Activated CD4-positive, CD25-positive, alpha-beta regulatory T cell treated with anti-CD3 and anti-CD28 coated beads, Interleukin-2, amount 50 U/mL, for 72 hours (primary cell): ENCODE measurements around the gene UBR3.
A peak's percentile ranks its signal among the peaks of the same experiment; 100 is the strongest.
"Not testable (repeated sequence)": the region's sequence is repeated elsewhere in the genome, so short reads cannot be mapped to it uniquely, and the experiment has no call there.

Experiments used
- DNase-seq: peaks from one replicate; pipeline ENCODE4 v3.0.0; 2021

Gene UBR3

DNA sequence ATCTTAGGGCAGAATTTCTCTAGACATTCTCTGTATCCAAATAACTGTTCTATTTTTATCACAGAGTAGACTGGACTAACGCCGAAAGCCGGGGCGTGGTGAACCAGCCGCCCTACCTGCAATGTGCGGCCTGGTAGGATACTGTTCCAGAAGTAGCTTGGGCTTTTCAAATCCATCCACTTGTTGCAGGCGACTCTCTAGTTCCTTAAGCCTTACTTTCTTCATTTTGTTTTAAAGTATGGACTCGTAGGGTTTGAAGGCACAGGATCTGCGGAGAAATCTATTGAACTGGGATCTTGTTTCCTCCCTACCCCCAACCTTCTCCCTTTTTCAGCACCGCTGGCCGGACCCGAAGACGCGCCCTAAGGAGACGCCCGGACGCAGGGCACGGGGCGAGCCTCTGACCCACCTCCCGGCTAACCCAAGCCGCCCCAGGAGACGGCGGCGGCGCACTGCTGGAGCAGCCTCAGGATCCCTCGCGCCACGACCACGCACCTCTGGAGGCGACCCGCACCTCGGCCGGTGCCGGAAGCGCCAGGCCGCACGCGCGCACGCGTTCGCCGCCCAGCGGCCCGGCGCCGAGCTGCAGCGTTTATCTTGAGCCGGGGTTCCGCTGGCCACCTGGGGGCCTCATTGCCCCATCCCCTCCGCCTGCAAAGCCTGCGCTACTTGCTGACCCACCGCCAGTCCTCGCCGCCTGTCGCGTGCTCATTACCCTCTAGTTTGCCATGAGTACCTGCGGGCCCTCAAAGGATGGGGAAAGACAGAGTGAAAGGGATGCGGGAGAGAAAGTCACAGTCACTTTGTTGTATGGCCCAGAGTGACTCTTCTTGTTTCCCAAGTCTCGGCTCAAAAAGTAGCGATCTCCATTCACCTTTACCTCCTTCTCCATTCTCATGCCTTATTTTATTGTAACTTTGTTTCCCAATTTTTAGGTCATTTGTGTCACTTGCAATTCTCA, 2.6 kb upstream of the UBR3 start, which contains the start of gene METTL5:
METTL5 (minus strand) TSS at position 533 of the 961 bp plus-strand sequence; CDS start at position 225, 308 bp downstream.
- peak; percentile 87 for DNase-seq

DNA sequence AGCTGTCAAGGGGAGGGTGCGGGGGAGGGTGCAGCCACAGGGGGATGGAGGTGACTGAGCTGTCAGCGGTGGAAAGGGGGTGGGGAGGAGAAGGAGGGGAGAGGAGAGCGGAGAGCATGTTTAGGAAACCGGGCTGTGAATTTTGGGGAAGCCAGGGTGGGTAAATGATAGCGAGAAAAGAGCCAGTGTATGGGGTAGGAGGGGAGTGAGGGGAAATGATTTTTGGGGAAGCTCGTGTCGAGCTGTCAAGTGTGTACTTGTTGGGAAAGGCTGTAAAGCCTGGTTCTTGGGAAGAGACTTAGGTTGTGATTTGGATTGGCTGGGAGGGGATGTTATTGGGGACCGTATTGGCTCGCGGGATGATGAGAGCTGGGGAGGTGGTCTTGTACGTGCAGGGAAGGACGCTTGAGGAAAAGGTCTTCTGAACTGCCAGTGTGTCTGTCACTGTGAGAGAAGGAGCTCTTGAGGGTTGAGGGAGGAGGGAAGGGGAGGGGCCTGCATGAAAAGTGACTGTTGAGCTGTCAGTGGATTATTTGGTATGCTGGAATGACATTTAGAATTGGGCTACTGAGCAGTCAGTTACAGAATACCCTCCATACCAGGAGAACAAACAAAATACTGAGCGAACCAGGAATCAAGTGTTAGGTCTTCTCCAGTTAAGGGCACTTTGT, 1.0 kb downstream of the UBR3 start:
- DNase-seq, result peak; percentile 38

- DNase-seq, result no peak
These were observed 7.1 kb downstream of the UBR3 start for GRCh38 chr2:169834401-169834800.

DNA sequence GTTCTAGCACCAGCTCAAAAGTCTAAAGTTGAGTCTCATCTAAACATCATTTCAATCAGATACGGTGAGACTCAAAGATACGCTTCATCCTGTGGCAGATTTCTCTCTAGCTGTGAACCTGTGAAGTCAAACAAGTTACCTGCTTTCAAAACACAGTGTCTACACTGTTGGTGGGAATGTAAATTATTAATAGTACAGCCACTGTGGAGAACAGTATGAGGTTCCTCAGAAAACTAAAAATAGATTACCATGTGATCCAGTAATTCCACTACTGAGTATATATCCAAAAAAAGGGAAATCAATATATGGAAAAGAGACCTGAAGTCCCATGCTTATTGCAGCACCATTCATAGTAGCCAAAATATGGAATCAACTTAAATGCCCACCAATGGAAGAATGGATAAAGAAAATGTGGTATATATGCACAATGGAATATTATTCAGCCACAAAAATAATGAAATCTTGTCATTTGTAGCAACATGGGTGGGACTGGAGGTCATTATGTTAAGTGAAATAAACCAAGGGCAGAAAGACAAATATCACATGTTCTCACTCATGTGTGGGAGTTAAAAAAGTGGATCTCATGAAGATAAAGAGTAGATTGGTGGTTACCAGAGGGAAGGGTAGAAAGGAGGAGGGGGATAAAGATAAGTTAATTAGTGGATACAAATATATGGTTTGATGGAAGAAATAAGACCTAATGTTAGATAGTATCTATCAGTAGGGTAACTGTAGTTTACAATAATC, 11.7 kb downstream of the UBR3 start:
- DNase-seq, result no peak

- no peak for DNase-seq
These were observed 12.9 kb downstream of the UBR3 start for GRCh38 chr2:169839954-169840746.

GRCh38 chr2:169840747-169841142, 13.5 kb downstream of the UBR3 start:
- DNase-seq, result no peak

- not testable (repeated sequence) for DNase-seq
These were observed 14.4 kb downstream of the UBR3 start for GRCh38 chr2:169841625-169842024.

- DNase-seq, result no peak
These were observed 17.8 kb downstream of the UBR3 start for GRCh38 chr2:169845016-169845415.

DNA sequence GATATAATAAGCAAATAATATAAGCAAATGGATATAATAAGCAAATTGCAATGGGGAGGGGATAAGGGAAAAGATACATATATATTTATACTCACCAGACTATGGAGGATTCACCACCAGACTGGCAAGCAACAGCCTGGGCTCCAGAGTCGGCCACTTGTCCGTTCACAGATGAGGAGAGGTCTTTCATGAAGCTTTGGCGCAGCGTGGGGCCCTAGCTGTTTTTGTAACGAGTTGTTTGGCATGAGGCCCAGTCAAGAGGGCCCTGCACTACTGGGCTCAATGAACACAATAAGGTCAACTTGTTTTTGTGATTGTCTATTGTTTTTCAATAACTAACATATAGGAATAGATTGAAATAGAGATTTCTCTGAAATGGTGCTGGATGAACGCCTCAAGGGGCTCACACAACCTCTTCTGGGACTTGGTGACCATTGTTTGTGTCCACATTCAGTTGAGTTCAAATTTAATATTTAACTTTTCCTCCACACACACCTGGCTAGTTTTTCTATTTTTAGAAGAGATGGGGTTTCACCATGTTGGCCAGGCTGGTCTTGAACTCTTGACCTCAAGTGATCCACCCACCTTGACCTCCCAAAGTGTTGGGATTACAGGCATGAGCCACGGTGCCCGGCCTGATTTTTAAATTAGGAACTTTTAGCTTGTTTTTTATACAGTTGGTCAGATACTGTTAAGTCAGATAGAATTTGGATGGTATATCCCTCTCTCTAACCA, 21.9 kb downstream of the UBR3 start:
- DNase-seq, result not testable (repeated sequence)

GRCh38 chr2:169849710-169850109, 22.5 kb downstream of the UBR3 start:
- no peak for DNase-seq

DNA sequence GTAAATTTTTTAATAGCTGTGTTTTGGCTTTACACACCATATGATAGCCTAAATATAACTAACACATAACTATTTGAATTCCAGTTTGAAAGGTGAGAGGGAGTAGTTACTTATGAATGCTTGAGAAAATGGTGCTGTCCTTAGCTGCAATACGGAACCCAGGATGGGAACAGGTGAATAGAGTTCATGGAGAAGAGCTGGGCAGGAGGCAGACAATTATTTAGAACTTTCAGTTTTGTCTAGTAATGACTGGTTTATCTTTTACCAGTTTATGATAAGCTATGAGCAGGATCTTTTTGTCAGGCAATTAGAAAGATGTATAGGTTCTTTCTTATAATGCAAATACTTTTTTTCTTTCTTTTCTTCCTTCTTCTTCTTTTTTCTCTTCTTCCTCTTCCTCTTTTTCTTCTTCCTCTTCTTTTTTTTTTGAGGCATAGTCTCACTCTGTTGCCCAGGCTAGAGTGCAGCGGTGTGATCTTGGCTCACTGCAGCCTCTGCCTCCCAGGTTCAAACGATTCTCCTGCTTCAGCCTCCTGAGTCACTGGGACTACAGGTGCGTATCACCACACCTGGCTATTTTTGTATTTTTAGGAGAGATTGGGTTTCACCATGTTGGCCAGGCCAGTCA, 25.9 kb downstream of the UBR3 start:
- no peak for DNase-seq

DNA sequence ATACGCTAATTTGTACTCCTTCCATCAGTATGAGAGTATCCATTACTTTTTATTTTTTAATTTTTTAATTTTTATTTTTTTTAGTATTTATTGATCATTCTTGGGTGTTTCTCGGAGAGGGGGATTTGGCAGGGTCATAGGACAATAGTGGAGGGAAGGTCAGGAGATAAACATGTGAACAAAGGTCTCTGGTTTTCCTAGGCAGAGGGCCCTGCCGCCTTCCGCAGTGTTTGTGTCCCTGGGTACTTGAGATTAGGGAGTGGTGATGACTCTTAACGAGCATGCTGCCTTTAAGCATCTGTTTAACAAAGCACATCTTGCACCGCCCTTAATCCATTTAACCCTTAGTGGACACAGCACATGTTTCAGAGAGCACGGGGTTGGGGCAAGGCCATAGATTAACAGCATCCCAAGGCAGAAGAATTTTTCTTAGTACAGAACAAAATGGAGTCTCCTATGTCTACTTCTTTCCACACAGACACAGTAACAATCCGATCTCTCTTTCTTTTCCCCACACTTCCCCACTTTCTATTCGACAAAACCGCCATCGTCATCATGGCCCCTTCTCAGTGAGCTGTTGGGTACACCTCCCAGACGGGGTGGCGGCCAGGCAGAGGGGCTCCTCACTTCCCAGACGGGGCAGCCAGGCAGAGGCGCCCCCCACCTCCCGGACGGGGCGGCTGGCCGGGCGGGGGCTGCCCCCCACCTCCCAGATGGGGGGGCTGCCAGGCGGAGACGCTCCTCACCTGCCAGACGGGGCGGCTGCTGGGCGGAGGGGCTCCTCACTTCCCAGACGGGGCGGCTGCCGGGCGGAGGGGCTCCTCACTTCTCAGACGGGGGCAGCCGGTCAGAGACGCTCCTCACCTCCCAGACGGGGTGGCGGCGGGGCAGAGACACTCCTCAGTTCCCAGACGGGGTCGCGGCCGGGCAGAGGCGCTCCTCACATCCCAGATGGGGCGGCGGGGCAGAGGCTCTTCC, 28.3 kb downstream of the UBR3 start:
- DNase-seq, result not testable (repeated sequence)

- DNase-seq, result no peak
These were observed 32.2 kb downstream of the UBR3 start for GRCh38 chr2:169859423-169859822.

GRCh38 chr2:169860149-169860548, 32.9 kb downstream of the UBR3 start:
- no peak for DNase-seq

GRCh38 chr2:169862816-169863215, 35.6 kb downstream of the UBR3 start:
- DNase-seq, result no peak

- DNase-seq, result no peak
These were observed 38.2 kb downstream of the UBR3 start for GRCh38 chr2:169865492-169865891.

GRCh38 chr2:169866230-169866629, 39.0 kb downstream of the UBR3 start:
- not testable (repeated sequence) for DNase-seq

DNA sequence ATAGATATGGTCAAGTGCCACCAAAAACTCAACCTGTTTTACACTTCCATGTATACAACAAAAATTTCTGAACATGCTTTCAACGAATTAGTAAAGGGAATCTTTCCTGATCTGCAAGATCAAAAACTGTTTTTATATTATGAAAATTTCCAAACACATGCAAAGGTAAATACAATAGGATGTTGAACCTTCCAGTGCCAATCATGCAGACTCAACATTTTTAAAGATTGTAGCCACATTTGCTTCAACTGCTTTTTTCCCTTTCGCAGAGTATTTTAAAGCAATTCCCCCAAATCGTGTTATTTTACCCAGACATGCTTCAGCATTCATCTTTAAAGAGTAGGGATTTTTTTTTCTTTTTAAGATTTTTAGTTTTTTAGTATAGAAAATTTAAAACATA, 40.3 kb downstream of the UBR3 start:
- DNase-seq, result no peak

- DNase-seq, result no peak
These were observed 41.7 kb downstream of the UBR3 start for GRCh38 chr2:169868951-169869350.

DNA sequence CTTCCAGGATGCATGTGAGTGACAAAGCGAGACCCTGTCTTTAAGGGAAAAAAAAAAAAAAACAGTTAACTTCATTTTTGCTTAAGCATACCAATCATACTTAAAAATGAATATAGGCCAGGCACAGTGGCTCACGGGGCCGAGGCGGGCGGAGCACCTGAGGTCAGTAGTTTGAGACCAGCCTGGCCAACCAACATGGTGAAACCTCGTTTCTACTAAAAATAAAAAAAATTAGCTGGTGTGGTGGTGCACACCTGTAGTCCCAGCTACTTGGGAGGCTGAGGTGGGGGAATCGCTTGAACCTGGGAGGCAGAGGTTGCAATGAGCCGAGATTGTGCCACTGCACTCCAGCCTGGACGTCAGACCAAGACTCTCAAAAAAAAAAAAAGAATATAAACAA, 44.1 kb downstream of the UBR3 start:
- DNase-seq, result not testable (repeated sequence)
